Measurements from ENCODE around the gene PLXNB1. TPM values are rescaled to one million over a fixed set of nuclear protein-coding genes. Genes with fewer than 3 reads are reported as not detected.

The PLXNB1 gene, protein sequence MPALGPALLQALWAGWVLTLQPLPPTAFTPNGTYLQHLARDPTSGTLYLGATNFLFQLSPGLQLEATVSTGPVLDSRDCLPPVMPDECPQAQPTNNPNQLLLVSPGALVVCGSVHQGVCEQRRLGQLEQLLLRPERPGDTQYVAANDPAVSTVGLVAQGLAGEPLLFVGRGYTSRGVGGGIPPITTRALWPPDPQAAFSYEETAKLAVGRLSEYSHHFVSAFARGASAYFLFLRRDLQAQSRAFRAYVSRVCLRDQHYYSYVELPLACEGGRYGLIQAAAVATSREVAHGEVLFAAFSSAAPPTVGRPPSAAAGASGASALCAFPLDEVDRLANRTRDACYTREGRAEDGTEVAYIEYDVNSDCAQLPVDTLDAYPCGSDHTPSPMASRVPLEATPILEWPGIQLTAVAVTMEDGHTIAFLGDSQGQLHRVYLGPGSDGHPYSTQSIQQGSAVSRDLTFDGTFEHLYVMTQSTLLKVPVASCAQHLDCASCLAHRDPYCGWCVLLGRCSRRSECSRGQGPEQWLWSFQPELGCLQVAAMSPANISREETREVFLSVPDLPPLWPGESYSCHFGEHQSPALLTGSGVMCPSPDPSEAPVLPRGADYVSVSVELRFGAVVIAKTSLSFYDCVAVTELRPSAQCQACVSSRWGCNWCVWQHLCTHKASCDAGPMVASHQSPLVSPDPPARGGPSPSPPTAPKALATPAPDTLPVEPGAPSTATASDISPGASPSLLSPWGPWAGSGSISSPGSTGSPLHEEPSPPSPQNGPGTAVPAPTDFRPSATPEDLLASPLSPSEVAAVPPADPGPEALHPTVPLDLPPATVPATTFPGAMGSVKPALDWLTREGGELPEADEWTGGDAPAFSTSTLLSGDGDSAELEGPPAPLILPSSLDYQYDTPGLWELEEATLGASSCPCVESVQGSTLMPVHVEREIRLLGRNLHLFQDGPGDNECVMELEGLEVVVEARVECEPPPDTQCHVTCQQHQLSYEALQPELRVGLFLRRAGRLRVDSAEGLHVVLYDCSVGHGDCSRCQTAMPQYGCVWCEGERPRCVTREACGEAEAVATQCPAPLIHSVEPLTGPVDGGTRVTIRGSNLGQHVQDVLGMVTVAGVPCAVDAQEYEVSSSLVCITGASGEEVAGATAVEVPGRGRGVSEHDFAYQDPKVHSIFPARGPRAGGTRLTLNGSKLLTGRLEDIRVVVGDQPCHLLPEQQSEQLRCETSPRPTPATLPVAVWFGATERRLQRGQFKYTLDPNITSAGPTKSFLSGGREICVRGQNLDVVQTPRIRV (N-terminal part only)
- total RNA-seq, result 100 to 1,000 TPM in 1 of 2 donors, 10 to 100 TPM in 1; 89.8 to 123 TPM
- 10 to 100 TPM; 36.0 to 82.4 TPM for polyA plus RNA-seq
- long read RNA-seq, donor 1, full-length matches to known transcripts, result 5 of 13 reads
- long read RNA-seq, donor 1, partial matches to known transcripts, result 8 of 13 reads
- long read RNA-seq, donor 1, other reads (novel, unspliced or antisense), result 0 of 13 reads
- long read RNA-seq, donor 2, result 0 reads
- long read RNA-seq, donor 3, partial matches to known transcripts, result 0 of 2 reads
- long read RNA-seq, donor 3, other reads (novel, unspliced or antisense), result 0 of 2 reads
- long read RNA-seq, donor 4, partial matches to known transcripts, result 0 of 2 reads
- long read RNA-seq, donor 4, other reads (novel, unspliced or antisense), result 0 of 2 reads
- long read RNA-seq, donor 5, partial matches to known transcripts, result 0 of 7 reads
- long read RNA-seq, donor 5, other reads (novel, unspliced or antisense), result 0 of 7 reads

GRCh38 chr3:48429960-48430707 is at the start of gene PLXNB1:
Gene PLXNB1, minus strand, starts transcription at chr3:48430086. Its CDS starts 5,475 bp downstream, at chr3:48424611.
- H3K4me1 ChIP-seq (ENCODE audit: control insufficient read depth in 5 of 5, insufficient read depth in 5 of 5, low read length in 5 of 5), result peaks cover 0 to 43% (median 19%) of the 10 kb centered on the region in 5 donors
- peak within 1 kb of the TSS; percentile 36 to 46 for H3K9ac ChIP-seq (ENCODE audit: insufficient read depth in 1 of 2, low read length in 2 of 2)
- no peaks in the 10 kb centered on the region for H3K27me3 ChIP-seq (ENCODE audit: control insufficient read depth in 3 of 3, insufficient read depth in 3 of 3, low read length in 2 of 3)
- TF ChIP-seq, protein P1, sequence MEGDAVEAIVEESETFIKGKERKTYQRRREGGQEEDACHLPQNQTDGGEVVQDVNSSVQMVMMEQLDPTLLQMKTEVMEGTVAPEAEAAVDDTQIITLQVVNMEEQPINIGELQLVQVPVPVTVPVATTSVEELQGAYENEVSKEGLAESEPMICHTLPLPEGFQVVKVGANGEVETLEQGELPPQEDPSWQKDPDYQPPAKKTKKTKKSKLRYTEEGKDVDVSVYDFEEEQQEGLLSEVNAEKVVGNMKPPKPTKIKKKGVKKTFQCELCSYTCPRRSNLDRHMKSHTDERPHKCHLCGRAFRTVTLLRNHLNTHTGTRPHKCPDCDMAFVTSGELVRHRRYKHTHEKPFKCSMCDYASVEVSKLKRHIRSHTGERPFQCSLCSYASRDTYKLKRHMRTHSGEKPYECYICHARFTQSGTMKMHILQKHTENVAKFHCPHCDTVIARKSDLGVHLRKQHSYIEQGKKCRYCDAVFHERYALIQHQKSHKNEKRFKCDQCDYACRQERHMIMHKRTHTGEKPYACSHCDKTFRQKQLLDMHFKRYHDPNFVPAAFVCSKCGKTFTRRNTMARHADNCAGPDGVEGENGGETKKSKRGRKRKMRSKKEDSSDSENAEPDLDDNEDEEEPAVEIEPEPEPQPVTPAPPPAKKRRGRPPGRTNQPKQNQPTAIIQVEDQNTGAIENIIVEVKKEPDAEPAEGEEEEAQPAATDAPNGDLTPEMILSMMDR (IDR thresholded peaks at IDR 0.05; ENCODE audit: control extremely low read depth, extremely low read depth), result no peak
- ATAC-seq (ENCODE audit: insufficient read depth, low FRiP score) (peak; percentile 20), DNase-seq (peak; percentile 84 to 95 (median 89))
- H3K4me3 ChIP-seq, result peak within 1 kb of the TSS; percentile 57
- H3K27ac ChIP-seq (ENCODE audit: low read depth in 1 of 2, low read length in 1 of 2), result peak within 1 kb of the TSS; percentile 89 to 95
- H3K36me3 ChIP-seq (ENCODE audit: control insufficient read depth in 4 of 4, insufficient read depth in 4 of 4, low read length in 4 of 4), result peaks cover 0 to 18% (median 14%) of the 10 kb centered on the region in 4 donors
- WGBS, 2 donors, result 12 to 21% methylated on average over 15 of the region's 15 CpGs
- H3K9me3 ChIP-seq (ENCODE audit: control insufficient read depth in 4 of 4, insufficient read depth in 3 of 4, low read length in 3 of 4), result no peaks in the 10 kb centered on the region

- Histone ChIP-seq H3K4me3 (no peak overlapping the region), H3K27me3 (ENCODE audit: control insufficient read depth in 3 of 3, insufficient read depth in 3 of 3, low read length in 2 of 3) (no peaks in the 10 kb centered on the region), H3K27ac (ENCODE audit: low read depth in 1 of 2, low read length in 1 of 2) (peak overlapping the region in 1 of 2 donors; percentile 7), H3K4me1 (ENCODE audit: control insufficient read depth in 5 of 5, insufficient read depth in 5 of 5, low read length in 5 of 5) (peaks cover 0 to 4% (median 0%) of the 10 kb centered on the region in 5 donors), H3K36me3 (ENCODE audit: control insufficient read depth in 4 of 4, insufficient read depth in 4 of 4, low read length in 4 of 4) (peaks cover 0 to 12% (median 0%) of the 10 kb centered on the region in 4 donors), H3K9me3 (ENCODE audit: control insufficient read depth in 4 of 4, insufficient read depth in 3 of 4, low read length in 3 of 4) (no peaks in the 10 kb centered on the region), H3K9ac (ENCODE audit: insufficient read depth in 1 of 2, low read length in 2 of 2) (no peak overlapping the region)
- TF ChIP-seq, protein P1 (IDR thresholded peaks at IDR 0.05; ENCODE audit: control extremely low read depth, extremely low read depth), result no peak
- WGBS, 2 donors, result 50 to 65% methylated on average over 19 of the region's 19 CpGs
- ATAC-seq (ENCODE audit: insufficient read depth, low FRiP score) (no peak), DNase-seq (no peak)
Observed at GRCh38 chr3:48478626-48479555, 49.0 kb upstream of the PLXNB1 start.
